Activated CD4-positive, alpha-beta T cell treated with anti-CD3 and anti-CD28 coated beads, Interleukin-2, amount 10 ng/mL, durations not matched to agents 7 days and 5 days (primary cell): Measurements from ENCODE around the gene GTPBP2. TPM values are rescaled to one million over a fixed set of nuclear protein-coding genes. Genes with fewer than 3 reads are reported as not detected.
A peak's percentile ranks its signal among the peaks of the same experiment; 100 is the strongest.
"Not testable (repeated sequence)": the region's sequence is repeated elsewhere in the genome, so short reads cannot be mapped to it uniquely, and the experiment has no call there.

Experiments used
- CTCF ChIA-PET: fragments of 350-600 bp; sonication (Branson Sonifier 250); formaldehyde crosslinking; loops from one replicate; lab custom pipeline; 2021; ENCODE audit warnings: antibody characterized with exemption; lab: Charles Lee
- POLR2A ChIA-PET: fragments of 350-600 bp; sonication (Branson Sonifier 250); formaldehyde crosslinking; loops from one replicate; lab custom pipeline; 2021; ENCODE audit warnings: antibody characterized with exemption; lab: Charles Lee
- DNase-seq: peaks from one replicate; pipeline ENCODE4 v3.0.0-alpha.2; 2020
- H3K27ac Mint-ChIP-seq: one replicate; pipeline ENCODE4 v1.8.0; 2021; ENCODE audit warnings: mild to moderate bottlenecking, moderate library complexity, mixed read lengths
- H3K27me3 Mint-ChIP-seq: one replicate; pipeline ENCODE4 v1.8.0; 2021; ENCODE audit warnings: mixed read lengths
- H3K36me3 Mint-ChIP-seq: one replicate; pipeline ENCODE4 v1.8.0; 2021; ENCODE audit warnings: low read depth, mixed read lengths
- H3K4me1 Mint-ChIP-seq: one replicate; pipeline ENCODE4 v1.8.0; 2021; ENCODE audit warnings: mixed read lengths
- H3K4me3 Mint-ChIP-seq: one replicate; pipeline ENCODE4 v1.8.0; 2021; ENCODE audit warnings: mild to moderate bottlenecking, moderate library complexity, mixed read lengths
- H3K9me3 Mint-ChIP-seq: one replicate; pipeline ENCODE4 v1.8.0; 2021; ENCODE audit warnings: mixed read lengths
- total RNA-seq, 2 experiments: library from RNA; stranded (reverse); gene quantifications; one replicate each; pipeline ENCODE4 v1.2.3, GENCODE V29; 2021

The GTPBP2 gene
- total RNA-seq, 2 experiments from 2014 or later: 91.9 to 98.3 TPM

- peaks cover 42% of the 10 kb centered on the region for H3K4me1 Mint-ChIP-seq
- ChIA-PET POLR2A (interaction anchor here (0.7 kb wide), 1 partner anchor 383 kb away, joined by 3 read pairs; no protein-coding TSS in a partner anchor), CTCF (interaction anchor here (1.2 to 6.9 kb wide), 8 partner anchors 11 to 410 kb away, joined by 3 to 46 read pairs (median 7); partner anchors contain the start of gene MRPS18A)
- no peaks in the 10 kb centered on the region for H3K27me3 Mint-ChIP-seq
- DNase-seq: no peak
- H3K4me3 Mint-ChIP-seq: no peak overlapping the region
- no peaks in the 10 kb centered on the region for H3K9me3 Mint-ChIP-seq
- H3K27ac Mint-ChIP-seq: peak overlapping the region; percentile 86
- peaks cover 20% of the 10 kb centered on the region for H3K36me3 Mint-ChIP-seq
Observed at GRCh38 chr6:43669050-43669921, 40.2 kb upstream of the GTPBP2 start.

GRCh38 chr6:43668151-43669028 is 39.3 kb upstream of the GTPBP2 start:
- no peak overlapping the region for H3K4me3 Mint-ChIP-seq
- no peaks in the 10 kb centered on the region for H3K27me3 Mint-ChIP-seq
- peaks cover 19% of the 10 kb centered on the region for H3K36me3 Mint-ChIP-seq
- H3K4me1 Mint-ChIP-seq: peaks cover 42% of the 10 kb centered on the region
- ChIA-PET CTCF (interaction anchor here (0.9 to 6.9 kb wide), 15 partner anchors 11 to 411 kb away, joined by 3 to 46 read pairs (median 4); partner anchors contain the start of gene MAD2L1BP), POLR2A (interaction anchor here (0.7 kb wide), 1 partner anchor 106 kb away, joined by 3 read pairs; no protein-coding TSS in a partner anchor)
- no peaks in the 10 kb centered on the region for H3K9me3 Mint-ChIP-seq
- H3K27ac Mint-ChIP-seq: peak overlapping the region; percentile 69
- peak; percentile 41 for DNase-seq

- Mint-ChIP-seq H3K4me3 (no peak overlapping the region), H3K4me1 (peaks cover 47% of the 10 kb centered on the region), H3K27me3 (no peaks in the 10 kb centered on the region), H3K27ac (peak overlapping the region; percentile 69), H3K9me3 (no peaks in the 10 kb centered on the region), H3K36me3 (peaks cover 13% of the 10 kb centered on the region)
- DNase-seq: peak; percentile 74
- POLR2A ChIA-PET: no interaction called here
- CTCF ChIA-PET: interaction anchor here (0.5 to 6.9 kb wide), 22 partner anchors 11 to 412 kb away, joined by 3 to 46 read pairs (median 3); partner anchors contain the start of gene MAD2L1BP
Observed at GRCh38 chr6:43667245-43668150, 38.4 kb upstream of the GTPBP2 start.

- no peak for DNase-seq
- no peak overlapping the region for H3K27ac Mint-ChIP-seq
- POLR2A ChIA-PET: no interaction called here
- no peak overlapping the region for H3K4me3 Mint-ChIP-seq
- no peaks in the 10 kb centered on the region for H3K9me3 Mint-ChIP-seq
- H3K27me3 Mint-ChIP-seq: no peaks in the 10 kb centered on the region
- CTCF ChIA-PET: interaction anchor here (0.7 to 6.9 kb wide), 12 partner anchors 10 to 108 kb away, joined by 3 to 46 read pairs (median 5); partner anchors contain the start of gene MAD2L1BP
- H3K36me3 Mint-ChIP-seq: peaks cover 9% of the 10 kb centered on the region
- H3K4me1 Mint-ChIP-seq: peaks cover 55% of the 10 kb centered on the region
Observed at GRCh38 chr6:43666196-43666920, 37.3 kb upstream of the GTPBP2 start.

GRCh38 chr6:43665376-43665775 is 36.3 kb upstream of the GTPBP2 start:
- H3K4me3 Mint-ChIP-seq: no peak overlapping the region
- no peaks in the 10 kb centered on the region for H3K27me3 Mint-ChIP-seq
- ChIA-PET CTCF (interaction anchor here (0.7 to 6.9 kb wide), 8 partner anchors 9 to 414 kb away, joined by 3 to 46 read pairs (median 4); partner anchors contain the start of gene MRPS18A), POLR2A (no interaction called here)
- H3K36me3 Mint-ChIP-seq: peaks cover 3% of the 10 kb centered on the region
- peaks cover 47% of the 10 kb centered on the region for H3K4me1 Mint-ChIP-seq
- no peak overlapping the region for H3K27ac Mint-ChIP-seq
- DNase-seq: no peak
- no peaks in the 10 kb centered on the region for H3K9me3 Mint-ChIP-seq

GRCh38 chr6:43662948-43663347 is 33.9 kb upstream of the GTPBP2 start:
- H3K9me3 Mint-ChIP-seq, H3K27ac Mint-ChIP-seq, DNase-seq, H3K4me3 Mint-ChIP-seq, H3K36me3 Mint-ChIP-seq, H3K27me3 Mint-ChIP-seq, POLR2A ChIA-PET: not testable (repeated sequence)
- peaks cover 23% of the 10 kb centered on the region for H3K4me1 Mint-ChIP-seq
- CTCF ChIA-PET: interaction anchor here (0.9 kb wide), 1 partner anchor 32 kb away, joined by 3 read pairs; no protein-coding TSS in a partner anchor

- H3K27me3 Mint-ChIP-seq: no peaks in the 10 kb centered on the region
- DNase-seq: no peak
- ChIA-PET POLR2A (no interaction called here), CTCF (interaction anchor here (1.0 kb wide), 1 partner anchor 21 kb away, joined by 3 read pairs; no protein-coding TSS in a partner anchor)
- no peaks in the 10 kb centered on the region for H3K9me3 Mint-ChIP-seq
- peaks cover 13% of the 10 kb centered on the region for H3K4me1 Mint-ChIP-seq
- no peaks in the 10 kb centered on the region for H3K36me3 Mint-ChIP-seq
- no peak overlapping the region for H3K27ac Mint-ChIP-seq
- H3K4me3 Mint-ChIP-seq: no peak overlapping the region
Observed at GRCh38 chr6:43658161-43658560, 29.1 kb upstream of the GTPBP2 start.

- DNase-seq: no peak
- H3K27ac Mint-ChIP-seq: no peak overlapping the region
- H3K9me3 Mint-ChIP-seq: no peaks in the 10 kb centered on the region
- H3K36me3 Mint-ChIP-seq: no peaks in the 10 kb centered on the region
- CTCF ChIA-PET: interaction anchor here (1.0 to 1.7 kb wide), 4 partner anchors 9 to 20 kb away, joined by 3 to 6 read pairs (median 4); no protein-coding TSS in a partner anchor
- no peak overlapping the region for H3K4me3 Mint-ChIP-seq
- H3K27me3 Mint-ChIP-seq: no peaks in the 10 kb centered on the region
- POLR2A ChIA-PET: no interaction called here
- H3K4me1 Mint-ChIP-seq: peaks cover 7% of the 10 kb centered on the region
Observed at GRCh38 chr6:43657221-43657802, 28.2 kb upstream of the GTPBP2 start.

GRCh38 chr6:43652822-43653221 is 23.8 kb upstream of the GTPBP2 start:
- H3K27ac Mint-ChIP-seq, H3K4me1 Mint-ChIP-seq, H3K9me3 Mint-ChIP-seq, H3K4me3 Mint-ChIP-seq, H3K27me3 Mint-ChIP-seq, H3K36me3 Mint-ChIP-seq, POLR2A ChIA-PET, DNase-seq: not testable (repeated sequence)
- CTCF ChIA-PET: interaction anchor here (1.4 kb wide), 1 partner anchor 14 kb away, joined by 3 read pairs; no protein-coding TSS in a partner anchor

- H3K9me3 Mint-ChIP-seq: no peaks in the 10 kb centered on the region
- DNase-seq: no peak
- H3K27ac Mint-ChIP-seq: no peak overlapping the region
- H3K27me3 Mint-ChIP-seq: no peaks in the 10 kb centered on the region
- peaks cover 13% of the 10 kb centered on the region for H3K4me1 Mint-ChIP-seq
- POLR2A ChIA-PET: no interaction called here
- no peaks in the 10 kb centered on the region for H3K36me3 Mint-ChIP-seq
- CTCF ChIA-PET: interaction anchor here (2.0 kb wide), 1 partner anchor 19 kb away, joined by 5 read pairs; no protein-coding TSS in a partner anchor
- H3K4me3 Mint-ChIP-seq: no peak overlapping the region
Observed at GRCh38 chr6:43648248-43648647, 19.2 kb upstream of the GTPBP2 start.

GRCh38 chr6:43647613-43648012 is 18.5 kb upstream of the GTPBP2 start:
- H3K4me3 Mint-ChIP-seq: no peak overlapping the region
- CTCF ChIA-PET: interaction anchor here (1.8 to 2.0 kb wide), 2 partner anchors 18 to 19 kb away, joined by 5 to 6 read pairs; no protein-coding TSS in a partner anchor
- no peaks in the 10 kb centered on the region for H3K9me3 Mint-ChIP-seq
- DNase-seq: no peak
- H3K27ac Mint-ChIP-seq: no peak overlapping the region
- POLR2A ChIA-PET: no interaction called here
- H3K36me3 Mint-ChIP-seq: peaks cover 5% of the 10 kb centered on the region
- H3K4me1 Mint-ChIP-seq: peaks cover 17% of the 10 kb centered on the region
- H3K27me3 Mint-ChIP-seq: no peaks in the 10 kb centered on the region
